Hematopoietic multipotent progenitor cell treated with erythropoietin and hydrocortisone succinate and interleukin-3 and kit ligand, for 6 days (in vitro differentiated cells): Measurements from ENCODE around the gene SC5D.

ENCODE experiments used
- DNase-seq: peaks from one replicate; pipeline ENCODE4 v3.0.0-alpha.2; 2015

SC5D gene, protein sequence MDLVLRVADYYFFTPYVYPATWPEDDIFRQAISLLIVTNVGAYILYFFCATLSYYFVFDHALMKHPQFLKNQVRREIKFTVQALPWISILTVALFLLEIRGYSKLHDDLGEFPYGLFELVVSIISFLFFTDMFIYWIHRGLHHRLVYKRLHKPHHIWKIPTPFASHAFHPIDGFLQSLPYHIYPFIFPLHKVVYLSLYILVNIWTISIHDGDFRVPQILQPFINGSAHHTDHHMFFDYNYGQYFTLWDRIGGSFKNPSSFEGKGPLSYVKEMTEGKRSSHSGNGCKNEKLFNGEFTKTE

DNA sequence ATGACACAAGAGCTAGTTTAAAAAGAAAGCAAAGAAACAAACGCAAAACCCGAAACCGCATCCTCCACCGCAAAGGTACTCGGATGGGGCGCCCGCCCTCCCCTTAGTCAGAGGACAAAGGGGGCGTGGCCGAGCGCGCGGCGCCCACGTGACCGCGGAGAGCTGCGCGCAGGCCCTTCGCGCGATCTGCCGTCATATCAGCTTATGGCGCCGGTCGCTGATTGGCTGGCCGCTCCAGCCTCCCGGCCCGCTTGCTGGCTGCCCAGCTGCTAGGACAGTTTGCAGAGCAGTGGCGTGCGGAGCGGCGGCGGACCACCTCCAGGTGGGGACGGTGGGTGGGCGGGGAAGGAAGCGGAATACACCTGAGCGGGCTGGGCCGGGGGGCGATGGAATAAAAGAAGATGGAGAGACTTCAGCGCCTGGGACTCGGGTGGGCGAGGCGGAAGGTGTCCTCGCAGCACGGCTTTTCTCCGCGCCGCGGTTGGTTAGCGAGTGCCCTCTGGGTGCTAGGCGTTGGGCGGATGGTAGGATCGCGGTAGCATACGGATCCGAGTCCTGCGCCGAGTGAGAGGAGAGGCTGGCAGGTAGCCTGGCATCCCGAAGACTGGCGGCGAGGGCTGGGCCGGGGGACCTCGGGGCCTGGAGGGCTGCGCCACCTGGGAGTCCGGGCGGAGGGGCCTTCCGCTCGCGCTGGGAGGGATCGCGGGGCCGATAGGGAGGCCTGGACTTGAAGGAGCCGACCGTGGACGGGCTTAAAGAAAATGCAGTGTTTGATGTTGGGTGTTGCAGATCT lies at the start of gene SC5D:
Gene SC5D (plus strand): TSS at position 277 of the 793 bp plus-strand sequence. CDS start 10,605 bp downstream, outside the sequence.
- peak; percentile 96 for DNase-seq

DNA sequence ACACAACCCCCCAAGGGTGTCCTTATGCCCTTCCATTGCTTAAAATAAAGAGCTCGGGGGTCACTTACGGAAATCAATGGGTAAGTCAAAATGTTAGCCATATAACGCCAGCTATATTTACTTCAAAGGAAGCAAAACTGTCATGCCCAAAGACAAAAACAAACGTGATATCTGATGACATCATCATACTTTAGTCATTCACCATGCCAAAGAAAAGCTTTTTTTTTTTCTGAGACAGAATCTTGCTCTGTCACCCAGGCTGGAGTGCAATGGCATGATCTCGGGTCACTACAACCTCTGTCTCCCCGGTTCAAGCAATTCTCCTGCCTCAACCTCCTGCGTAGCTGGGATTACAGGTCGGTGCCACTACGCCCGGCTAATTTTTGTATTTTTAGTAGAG lies 47.7 kb upstream of the SC5D start:
- DNase-seq, result no peak

DNA sequence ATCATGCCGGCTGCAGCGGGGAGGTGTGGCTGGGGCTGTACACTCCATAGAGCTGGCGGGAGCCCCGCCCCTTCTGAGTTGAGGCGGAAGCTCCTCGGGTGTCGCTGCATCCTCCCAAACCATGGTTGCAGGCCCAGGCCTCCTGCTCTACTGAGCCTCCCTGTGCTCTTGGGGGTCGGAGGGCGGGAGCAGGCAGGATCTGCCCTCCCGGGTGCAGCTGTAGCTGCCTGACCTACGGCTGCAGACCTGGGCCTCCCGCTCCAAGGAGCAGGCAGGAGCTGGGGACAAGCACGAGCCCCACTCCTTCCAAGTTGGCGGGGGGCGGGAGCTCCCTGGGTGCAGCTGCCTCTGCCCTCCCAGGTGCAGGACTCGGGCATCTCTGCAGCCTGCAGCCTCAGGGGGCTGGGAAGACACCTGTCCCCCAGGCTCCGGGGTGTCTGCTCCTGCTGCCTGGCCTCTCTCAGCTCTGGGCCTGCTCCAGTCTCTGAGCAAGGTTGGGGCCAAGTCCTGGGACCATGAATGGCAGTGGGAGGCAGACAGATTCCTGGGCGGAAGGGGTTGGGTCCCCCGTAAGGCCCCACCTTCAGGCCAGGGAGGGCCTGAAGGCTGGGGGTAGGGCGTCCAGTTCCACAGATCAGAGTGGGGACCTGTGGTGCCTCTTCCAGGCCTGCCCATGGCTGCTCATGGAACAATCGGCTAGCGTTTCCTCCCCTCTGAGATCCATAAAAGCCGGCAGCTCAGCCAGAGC lies 46.4 kb upstream of the SC5D start:
- DNase-seq, result no peak

DNA sequence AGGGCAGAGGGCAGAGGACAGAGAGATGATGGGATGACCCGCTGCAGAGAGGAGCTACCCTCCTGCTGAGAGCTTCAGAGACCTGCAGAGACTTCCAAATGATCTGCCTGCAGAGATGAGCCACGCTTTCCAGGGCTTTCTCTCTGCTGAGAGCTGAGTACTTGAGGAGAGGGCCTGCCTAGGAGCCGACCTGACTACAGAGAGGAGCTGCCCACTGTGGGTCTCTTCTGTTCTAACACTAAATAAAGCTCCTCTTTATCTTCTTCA lies 45.9 kb upstream of the SC5D start:
- DNase-seq, result no peak

DNA sequence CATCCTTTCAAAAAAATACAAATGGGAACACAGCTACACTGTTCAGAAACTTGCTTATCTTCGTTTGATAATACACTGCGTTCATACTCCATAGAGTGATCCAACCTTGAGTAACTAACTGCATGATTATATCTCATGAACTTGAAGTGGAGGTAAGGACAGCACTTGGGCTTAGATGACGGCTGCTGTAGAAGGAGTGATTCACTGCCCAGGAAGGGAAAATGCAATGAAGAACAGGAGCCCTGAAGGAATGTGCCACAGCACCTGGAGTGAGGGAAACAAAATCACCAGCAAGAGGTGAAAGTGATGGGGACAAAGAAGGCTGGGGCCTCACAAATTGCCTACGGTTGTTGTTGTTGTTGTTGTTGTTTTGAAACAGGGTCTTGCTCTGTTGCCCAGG lies 44.1 kb upstream of the SC5D start:
- no peak for DNase-seq

DNA sequence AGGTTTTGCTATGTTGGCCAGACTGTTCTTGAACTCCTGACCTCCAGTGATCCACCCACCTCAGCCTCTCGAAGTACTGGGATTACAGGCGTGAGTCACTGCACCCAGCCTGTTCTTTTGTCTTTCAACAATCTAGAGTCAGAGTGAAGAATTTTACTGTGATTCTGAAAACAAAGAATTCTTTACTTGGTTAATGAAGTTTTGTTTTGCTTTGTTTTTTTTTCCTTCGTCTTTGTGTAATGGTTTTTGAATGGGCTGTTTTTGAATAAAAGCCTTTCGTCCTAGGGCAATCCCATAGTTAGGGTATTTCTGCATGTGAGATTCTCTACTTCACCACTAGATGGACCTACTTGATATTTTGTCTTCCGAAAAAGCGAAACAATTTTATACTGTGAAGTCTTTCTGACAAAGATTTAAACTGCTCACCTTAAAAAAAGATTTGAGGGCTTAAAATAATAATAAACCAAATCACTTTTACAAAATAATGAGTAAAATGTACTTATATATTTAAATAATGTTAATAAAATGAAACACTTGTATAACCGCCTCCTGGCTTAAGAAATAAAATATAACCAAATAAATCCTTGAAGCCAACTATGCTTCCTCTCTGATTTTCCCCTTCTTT lies 43.4 kb upstream of the SC5D start:
- peak; percentile 76 for DNase-seq

DNA sequence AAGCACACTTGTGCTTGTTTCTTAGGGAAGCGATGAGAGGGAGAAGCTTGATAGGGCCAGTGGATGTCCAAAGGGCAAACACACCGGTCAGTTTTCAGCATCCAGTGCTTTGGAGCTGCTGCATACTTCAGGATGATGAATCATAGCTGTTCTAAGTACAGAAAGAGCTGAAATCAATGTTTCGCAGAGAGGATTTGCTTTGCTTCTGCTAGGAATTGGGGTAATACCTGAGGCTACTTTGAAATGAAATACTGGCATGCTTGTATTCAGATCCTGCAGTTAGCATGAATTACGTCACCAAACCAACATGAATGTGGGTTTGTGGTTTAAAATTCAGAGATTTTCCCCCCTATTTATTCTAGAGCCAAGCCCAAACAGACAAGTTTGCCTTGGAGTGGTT lies 41.7 kb upstream of the SC5D start:
- DNase-seq, result no peak

DNA sequence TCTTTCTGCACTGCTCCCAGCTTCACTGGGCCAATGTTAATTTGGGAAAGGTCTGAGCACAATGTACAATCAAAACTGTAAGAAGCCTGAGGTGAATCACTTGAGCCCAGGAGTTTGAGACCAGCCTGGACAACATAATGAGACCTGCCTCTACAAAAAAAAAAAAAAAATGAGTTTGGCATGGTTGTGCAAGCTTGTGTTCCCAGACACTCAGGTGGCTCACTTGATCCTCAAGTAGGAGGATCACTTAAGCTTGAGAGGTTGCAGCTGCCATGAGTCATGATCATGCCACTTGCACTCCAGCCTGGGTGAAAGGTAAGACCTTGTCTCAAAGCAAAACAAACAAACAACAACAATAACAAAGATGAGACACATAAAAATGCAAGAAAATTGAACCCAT lies 38.6 kb upstream of the SC5D start:
- DNase-seq, result no peak

DNA sequence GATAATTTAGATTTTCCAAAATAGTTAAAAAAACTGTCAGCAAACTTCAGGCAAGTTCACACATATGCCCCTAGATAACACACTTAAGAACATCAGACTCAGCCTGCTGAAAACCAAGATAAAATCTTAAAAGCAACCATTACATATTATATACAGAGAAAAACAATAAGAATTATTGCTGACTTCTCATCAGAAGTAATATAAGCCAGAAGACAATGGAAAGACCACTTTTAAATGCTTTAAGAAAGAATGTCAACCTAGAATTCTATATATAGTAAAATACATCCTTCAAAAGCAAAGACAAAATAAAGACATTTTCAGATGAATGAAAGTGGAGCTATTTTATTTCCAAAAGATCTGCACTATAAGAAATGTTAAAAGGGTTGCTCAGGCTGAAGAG lies 37.8 kb upstream of the SC5D start:
- no peak for DNase-seq

DNA sequence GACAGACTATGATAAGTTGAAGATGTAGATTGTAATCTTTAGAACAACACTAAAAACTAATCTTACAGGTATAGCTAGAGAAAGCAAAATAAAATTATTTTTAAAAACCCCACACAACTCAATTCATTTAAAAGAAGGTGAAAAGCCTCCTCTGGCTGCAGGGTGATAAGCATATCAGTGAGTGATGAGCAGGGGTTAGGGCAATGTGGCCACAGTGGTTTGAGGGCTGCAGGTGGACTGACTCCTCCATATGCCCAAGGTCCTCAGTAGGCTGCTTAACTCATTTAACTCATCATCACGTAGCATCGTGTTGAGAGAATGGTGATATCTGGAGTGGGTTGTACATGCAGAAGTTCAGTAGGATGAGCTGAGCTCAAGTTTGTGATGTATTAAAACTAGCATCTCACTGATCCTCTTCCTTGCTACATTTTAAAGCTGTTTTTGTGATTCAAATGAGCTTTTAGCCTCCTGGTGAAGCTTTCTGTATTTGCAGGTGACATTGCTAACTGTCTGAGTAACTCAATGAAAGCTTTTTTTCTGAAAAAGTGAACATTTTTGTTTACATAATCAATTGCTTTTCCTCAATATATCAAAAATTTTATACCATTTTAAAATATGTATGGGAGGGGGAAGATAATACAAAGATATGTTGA lies 37.0 kb upstream of the SC5D start:
- DNase-seq, result no peak

DNA sequence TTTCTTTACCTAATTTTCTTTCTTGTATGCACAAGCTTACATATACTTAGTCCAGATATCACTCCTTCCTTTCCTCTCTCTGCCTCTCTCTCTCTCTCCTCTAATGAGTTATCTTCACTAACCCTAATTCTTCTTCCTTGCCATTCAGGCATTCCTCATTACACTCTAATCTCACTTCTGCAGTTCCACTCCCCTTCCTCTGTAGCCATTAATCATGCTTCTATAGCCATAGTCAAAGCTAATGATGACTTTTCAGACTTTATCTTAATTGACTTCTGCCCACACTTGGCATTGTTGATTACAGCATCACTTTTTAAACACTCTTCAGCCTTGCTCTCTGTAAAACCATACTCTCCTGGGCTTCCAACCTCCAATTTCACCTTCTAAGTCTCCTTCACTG lies 35.3 kb upstream of the SC5D start:
- peak; percentile 87 for DNase-seq

DNA sequence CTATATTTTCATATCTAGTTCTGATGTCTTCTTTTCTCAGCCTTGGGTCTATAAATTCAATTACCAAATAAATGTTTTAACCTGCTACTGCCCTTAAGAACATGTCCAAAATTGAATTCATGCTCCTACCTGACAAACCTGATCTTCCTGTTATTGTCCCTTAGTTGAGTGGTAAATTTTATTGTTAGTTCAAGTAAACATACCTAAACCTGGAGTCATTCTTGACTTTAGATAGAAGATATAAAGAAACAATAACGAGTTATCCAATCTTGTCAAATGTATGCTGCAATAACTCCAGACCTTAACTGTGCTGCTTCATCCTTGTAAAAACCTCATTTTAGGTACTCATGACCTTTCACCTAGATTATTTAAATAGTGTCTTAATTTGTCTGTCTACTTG lies 34.6 kb upstream of the SC5D start:
- DNase-seq, result no peak

DNA sequence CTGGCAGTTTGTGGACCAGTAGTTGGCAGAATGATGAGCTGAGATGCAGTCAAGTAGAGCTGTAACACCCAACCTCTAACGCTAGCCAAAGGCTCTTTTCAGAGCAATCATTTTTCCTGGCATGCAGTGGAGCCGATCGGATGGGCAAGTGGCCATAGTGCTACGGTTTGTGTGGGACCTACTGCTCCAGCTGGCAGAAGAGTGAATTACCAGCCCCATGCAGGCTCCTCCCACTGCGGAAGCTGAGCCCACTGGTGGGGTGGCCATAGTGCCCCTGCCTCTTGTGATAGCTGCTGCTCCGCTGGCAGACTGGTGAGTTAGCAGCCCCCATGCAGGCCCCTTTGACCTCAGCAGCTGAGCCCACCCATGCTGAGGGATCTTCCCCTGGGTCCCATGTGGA lies 27.0 kb upstream of the SC5D start:
- DNase-seq, result no peak

DNA sequence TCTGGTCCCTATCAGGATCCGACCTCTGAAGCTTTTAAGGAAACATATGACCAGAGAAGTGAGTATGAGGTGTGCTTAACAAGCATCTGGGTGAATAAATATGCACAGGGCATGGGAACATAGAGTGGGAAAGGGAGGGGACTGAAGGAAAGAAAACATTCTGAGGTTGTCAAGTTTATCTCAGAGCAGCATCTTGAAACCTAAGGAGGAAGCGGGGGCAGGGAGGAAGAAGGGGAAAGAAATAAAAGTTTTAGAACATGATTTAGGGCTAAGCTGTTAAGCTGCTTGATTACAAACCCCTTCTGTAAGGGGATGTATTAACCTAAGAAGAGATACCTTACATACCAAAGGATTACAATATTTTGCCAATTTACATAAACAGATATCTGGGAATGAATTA lies 24.0 kb upstream of the SC5D start:
- peak; percentile 18 for DNase-seq

DNA sequence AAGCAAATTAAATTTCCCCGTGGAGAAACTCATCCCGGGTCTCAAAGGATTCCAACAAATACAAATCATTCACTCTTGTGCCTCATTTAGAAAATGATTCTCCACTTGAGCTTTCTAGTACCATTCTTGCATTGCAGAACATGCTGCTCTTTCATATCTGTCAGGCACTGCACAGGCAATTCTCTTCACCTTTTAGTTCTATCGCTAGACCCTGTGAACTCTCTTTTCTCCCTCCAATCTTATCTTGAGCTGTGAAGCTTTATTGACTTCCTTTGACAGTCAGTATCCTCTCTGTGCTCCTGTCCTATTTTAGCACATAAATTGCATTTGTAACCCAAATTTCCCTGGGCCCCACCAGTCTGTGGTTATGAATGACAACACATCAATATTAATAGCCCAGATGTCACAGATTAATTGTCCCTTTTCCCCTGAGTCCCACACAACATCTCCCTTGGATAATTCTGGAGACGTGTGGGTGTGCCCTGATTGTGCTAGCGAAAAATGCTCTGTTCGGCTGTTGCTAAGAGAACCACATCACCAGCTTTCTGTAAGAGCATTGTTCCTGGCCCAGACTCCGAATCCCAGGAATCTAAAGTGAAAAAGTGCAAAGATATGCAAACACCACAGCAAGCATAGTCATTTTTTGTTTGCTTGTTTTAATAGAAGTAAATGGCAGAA lies 22.4 kb upstream of the SC5D start:
- no peak for DNase-seq

DNA sequence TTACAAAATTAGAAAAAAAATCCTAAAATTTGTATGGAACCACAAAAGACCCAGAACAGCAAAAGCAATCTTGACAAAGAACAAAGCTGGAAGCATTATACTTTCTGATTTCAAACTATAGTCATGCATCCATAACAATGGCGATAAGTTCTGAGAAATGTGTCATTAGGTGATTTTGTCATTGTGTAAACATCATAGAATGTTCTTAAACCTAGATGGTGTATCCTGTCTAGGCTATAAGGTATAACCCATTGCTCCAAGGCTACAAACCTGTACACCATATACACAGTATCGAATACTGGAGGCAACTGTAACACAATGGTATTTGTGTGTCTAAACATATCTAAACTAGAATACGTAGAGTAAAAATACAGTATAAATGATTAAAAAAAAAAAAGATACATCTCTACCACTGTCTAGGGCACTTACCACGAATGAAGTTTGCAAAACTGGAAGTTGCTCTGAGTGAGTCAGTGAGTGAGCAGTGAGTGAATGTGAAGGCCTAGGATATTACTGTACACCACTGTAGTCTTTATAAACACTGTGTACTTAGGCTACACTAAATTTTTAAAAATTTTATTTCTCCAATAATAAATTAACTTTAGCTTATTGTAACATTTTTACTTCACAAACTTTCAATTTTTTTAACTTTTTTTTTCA lies 18.1 kb upstream of the SC5D start:
- no peak for DNase-seq

DNA sequence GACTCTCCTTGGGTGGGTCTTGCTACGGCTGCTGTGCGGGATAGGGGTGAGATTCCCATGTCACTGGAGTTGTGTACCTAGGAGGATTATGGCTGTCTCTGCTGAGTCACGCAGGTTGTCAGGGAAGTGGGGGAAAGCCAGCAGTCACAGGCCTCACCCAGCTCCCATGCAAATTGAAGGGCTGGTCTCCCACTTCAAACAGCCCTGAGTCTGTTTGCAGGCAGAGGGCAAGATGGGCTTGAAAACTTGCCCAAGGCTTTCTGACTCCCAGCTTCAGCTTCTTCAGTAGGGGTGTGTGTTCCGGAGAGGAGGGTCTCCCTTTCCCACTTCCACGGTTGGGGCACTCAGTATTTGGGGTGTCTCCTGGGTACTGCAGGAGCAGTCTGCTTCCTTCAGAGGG lies 10.9 kb upstream of the SC5D start:
- no peak for DNase-seq

DNA sequence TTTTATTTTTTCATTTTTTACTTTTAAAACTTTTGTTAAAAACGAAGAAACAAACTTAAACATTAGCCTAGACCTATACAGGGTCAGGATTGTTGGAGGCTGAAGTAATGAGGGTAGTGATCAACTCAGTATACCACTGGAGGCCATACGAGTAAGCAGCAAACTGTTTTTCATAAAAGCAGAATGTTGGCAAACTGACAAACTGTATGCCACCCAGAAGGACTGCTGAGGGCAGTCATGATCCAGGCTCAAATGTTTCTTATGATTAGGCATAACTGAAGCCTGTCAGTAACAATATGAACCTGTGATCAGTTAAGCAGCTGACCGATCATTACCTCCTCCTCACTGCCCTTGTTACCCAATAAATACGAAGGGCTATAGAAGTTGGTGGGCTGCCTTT lies 10.2 kb upstream of the SC5D start:
- DNase-seq, result peak; percentile 67

DNA sequence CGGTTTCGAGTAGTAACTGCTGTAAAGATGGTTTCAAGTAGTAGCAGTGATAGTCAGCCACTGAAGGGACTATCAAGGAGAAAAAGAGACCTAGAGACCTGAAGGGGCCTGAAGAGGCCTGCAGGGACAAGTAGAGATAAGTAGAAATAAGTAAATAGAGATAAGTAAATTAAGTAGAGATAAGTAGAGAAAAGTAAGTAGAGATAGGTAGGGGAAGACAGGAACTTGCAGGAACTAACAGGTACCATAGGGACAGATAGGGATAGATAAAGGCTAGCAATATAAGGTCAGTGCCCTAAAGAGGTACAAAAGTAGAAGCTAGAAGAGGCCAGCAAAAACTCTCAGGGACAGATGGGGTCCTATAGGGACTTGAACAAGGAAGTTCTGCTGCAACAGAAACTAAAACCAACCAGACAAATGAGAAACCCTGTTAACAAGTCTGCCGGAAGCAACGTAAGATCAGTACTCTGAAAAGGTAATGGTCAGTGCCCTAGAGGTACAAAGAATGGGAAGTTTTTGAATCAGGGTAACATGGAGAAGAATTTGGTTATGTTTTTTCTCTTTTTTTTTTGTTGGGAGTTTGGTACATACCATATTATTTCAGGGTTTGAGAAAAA lies 9.6 kb upstream of the SC5D start:
- no peak for DNase-seq

DNA sequence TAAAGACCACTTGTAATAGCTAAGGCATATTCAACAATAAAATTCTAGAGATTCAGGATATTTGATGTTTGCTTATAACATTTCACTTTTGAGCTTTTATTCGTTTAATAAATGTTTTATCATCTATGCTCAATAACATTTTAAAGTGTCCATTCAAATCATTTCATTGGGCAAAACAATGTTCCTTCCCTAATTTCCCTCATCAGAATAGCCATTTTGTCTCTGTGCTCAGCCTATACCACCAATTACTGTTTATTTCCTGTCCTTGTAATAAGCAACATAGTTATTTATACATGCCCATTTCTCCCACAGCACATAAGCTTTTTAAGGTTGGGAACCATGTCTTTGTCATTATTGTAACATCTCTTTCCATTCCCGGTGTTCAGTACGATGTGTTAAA lies 1.3 kb upstream of the SC5D start:
- no peak for DNase-seq

DNA sequence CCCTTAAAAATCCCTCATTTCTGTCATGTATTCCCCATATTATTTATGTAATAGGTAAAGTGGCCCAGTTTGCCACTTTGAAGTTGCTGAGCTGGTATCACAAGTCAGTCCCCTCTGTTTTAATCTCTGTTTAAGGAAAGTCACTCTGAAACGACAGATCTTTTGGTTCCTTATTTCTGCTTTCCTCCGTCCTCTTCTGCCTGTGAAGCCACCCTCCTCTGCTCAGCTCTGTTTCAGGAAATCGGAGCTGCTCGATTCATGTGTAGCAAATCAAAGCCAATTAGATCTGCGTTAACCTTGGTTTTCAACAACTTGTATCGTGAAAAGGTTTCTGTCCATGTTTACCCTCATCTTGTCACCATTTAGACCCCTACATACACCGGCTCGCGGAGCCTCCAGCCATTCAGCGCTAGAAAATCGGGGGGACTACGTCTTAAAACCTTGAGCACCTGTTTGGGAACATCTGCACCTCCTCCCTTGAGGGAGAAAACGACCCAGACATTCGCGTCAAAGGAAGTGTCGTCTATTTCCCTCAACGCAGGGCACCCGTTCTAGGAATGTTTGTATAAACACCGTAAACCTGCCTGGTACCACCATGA lies 576 bp upstream of the SC5D start:
- peak; percentile 53 for DNase-seq
